Type B pancreatic cell (in vitro differentiated cells): Measurements from ENCODE around the gene ASIC4. TPM values are rescaled to one million over a fixed set of nuclear protein-coding genes. Genes with fewer than 3 reads are reported as not detected.

ENCODE experiments used
- DNase-seq: peaks from one replicate; pipeline ENCODE4 v3.0.0; 2021; ENCODE audit warnings: mixed read lengths; ENCODE audit not compliant: unreplicated experiment; ENCODE audit errors: extremely low spot score
- H3K27ac Mint-ChIP-seq: 2 replicates; pipeline ENCODE4 v1.8.0; 2021; ENCODE audit warnings: mild to moderate bottlenecking, mixed read lengths
- H3K27me3 Mint-ChIP-seq: 2 replicates; pipeline ENCODE4 v1.8.0; 2021; ENCODE audit warnings: mixed read lengths
- H3K36me3 Mint-ChIP-seq: 2 replicates; pipeline ENCODE4 v1.8.0; 2021; ENCODE audit warnings: mixed read lengths
- H3K4me1 Mint-ChIP-seq: one replicate; pipeline ENCODE4 v1.8.0; 2021; ENCODE audit warnings: mixed read lengths; ENCODE audit not compliant: unreplicated experiment
- H3K4me3 Mint-ChIP-seq: 2 replicates; pipeline ENCODE4 v1.8.0; 2021; ENCODE audit warnings: mild to moderate bottlenecking, mixed read lengths
- H3K9me3 Mint-ChIP-seq: 2 replicates; pipeline ENCODE4 v1.8.0; 2021; ENCODE audit warnings: mixed read lengths
- CTCF ChIP-seq: fragments of 200-600 bp; sonication (generic); conservative IDR thresholded peaks from 2 replicates; pipeline ENCODE4 v1.5.0; 2021; ENCODE audit warnings: antibody characterized with exemption, mild to moderate bottlenecking
- total RNA-seq: library from RNA; stranded (reverse); gene quantifications from 2 replicates; pipeline ENCODE4 v1.2.1, GENCODE V29; 2021; ENCODE audit warnings: low replicate concordance

Gene ASIC4
- total RNA-seq, 1 donor from 2014 or later, result 0.99 TPM

- H3K4me3 Mint-ChIP-seq, result no peak overlapping the region
- no peaks in the 10 kb centered on the region for H3K9me3 Mint-ChIP-seq
- DNase-seq, result no peak
- TF ChIP-seq CTCF, result no peak
- H3K36me3 Mint-ChIP-seq, result no peaks in the 10 kb centered on the region
- H3K4me1 Mint-ChIP-seq, result peaks cover 19% of the 10 kb centered on the region
- H3K27ac Mint-ChIP-seq, result no peak overlapping the region
- H3K27me3 Mint-ChIP-seq, result peaks cover 27% of the 10 kb centered on the region
Measured at GRCh38 chr2:219477815-219478214, 36.5 kb upstream of the ASIC4 start.

GRCh38 chr2:219478916-219479315, 35.4 kb upstream of the ASIC4 start:
- H3K27ac Mint-ChIP-seq, result no peak overlapping the region

GRCh38 chr2:219480004-219480403, 34.3 kb upstream of the ASIC4 start:
- H3K27ac Mint-ChIP-seq, result no peak overlapping the region
- no peak for TF ChIP-seq CTCF
- peaks cover 36% of the 10 kb centered on the region for H3K27me3 Mint-ChIP-seq
- DNase-seq, result no peak
- H3K36me3 Mint-ChIP-seq, result no peaks in the 10 kb centered on the region
- no peak overlapping the region for H3K4me3 Mint-ChIP-seq
- H3K9me3 Mint-ChIP-seq, result no peaks in the 10 kb centered on the region
- peaks cover 19% of the 10 kb centered on the region for H3K4me1 Mint-ChIP-seq

More at GRCh38 chr2:219478916-219479315, 35.4 kb upstream of the ASIC4 start:
- no peaks in the 10 kb centered on the region for H3K9me3 Mint-ChIP-seq
- H3K4me3 Mint-ChIP-seq, result no peak overlapping the region
- DNase-seq, result no peak
- no peaks in the 10 kb centered on the region for H3K36me3 Mint-ChIP-seq
- H3K4me1 Mint-ChIP-seq, result peaks cover 19% of the 10 kb centered on the region
- TF ChIP-seq CTCF, result no peak
- H3K27me3 Mint-ChIP-seq, result peaks cover 31% of the 10 kb centered on the region

- H3K4me1 Mint-ChIP-seq, result peaks cover 25% of the 10 kb centered on the region
- H3K9me3 Mint-ChIP-seq, result no peaks in the 10 kb centered on the region
- no peak overlapping the region for H3K4me3 Mint-ChIP-seq
- no peaks in the 10 kb centered on the region for H3K36me3 Mint-ChIP-seq
- no peak overlapping the region for H3K27ac Mint-ChIP-seq
- TF ChIP-seq CTCF, result no peak
- no peak for DNase-seq
- H3K27me3 Mint-ChIP-seq, result peaks cover 60% of the 10 kb centered on the region
Measured at GRCh38 chr2:219482674-219483405, 31.4 kb upstream of the ASIC4 start.

GRCh38 chr2:219483451-219484342, 30.6 kb upstream of the ASIC4 start:
- no peaks in the 10 kb centered on the region for H3K36me3 Mint-ChIP-seq
- no peak for TF ChIP-seq CTCF
- H3K27me3 Mint-ChIP-seq, result peaks cover 61% of the 10 kb centered on the region
- H3K9me3 Mint-ChIP-seq, result no peaks in the 10 kb centered on the region
- H3K4me1 Mint-ChIP-seq, result peaks cover 25% of the 10 kb centered on the region
- no peak overlapping the region for H3K27ac Mint-ChIP-seq
- peak overlapping the region; percentile 41 for H3K4me3 Mint-ChIP-seq
- no peak for DNase-seq
